ES-I3 (cell line): Measurements from ENCODE around the gene FRMD1.

Experiments
- H3K36me3 ChIP-seq: 2 replicates; pipeline ENCODE4 v1.6.1; 2013; ENCODE audit warnings: mild to moderate bottlenecking, low read length, control low read depth, moderate library complexity; ENCODE audit not compliant: insufficient read depth
- H3K4me1 ChIP-seq: 2 replicates; pipeline ENCODE4 v1.6.1; 2013; ENCODE audit warnings: mild to moderate bottlenecking, control low read depth, low read length; ENCODE audit not compliant: insufficient read depth
- H3K9ac ChIP-seq: 2 replicates; pipeline ENCODE4 v1.6.1; 2013; ENCODE audit warnings: low read depth, mild to moderate bottlenecking, low read length, moderate library complexity
- H3K9me3 ChIP-seq: 2 replicates; pipeline ENCODE4 v1.6.1; 2013; ENCODE audit warnings: mild to moderate bottlenecking, low read length, moderate library complexity; ENCODE audit not compliant: control insufficient read depth, insufficient read depth

FRMD1 gene

DNA sequence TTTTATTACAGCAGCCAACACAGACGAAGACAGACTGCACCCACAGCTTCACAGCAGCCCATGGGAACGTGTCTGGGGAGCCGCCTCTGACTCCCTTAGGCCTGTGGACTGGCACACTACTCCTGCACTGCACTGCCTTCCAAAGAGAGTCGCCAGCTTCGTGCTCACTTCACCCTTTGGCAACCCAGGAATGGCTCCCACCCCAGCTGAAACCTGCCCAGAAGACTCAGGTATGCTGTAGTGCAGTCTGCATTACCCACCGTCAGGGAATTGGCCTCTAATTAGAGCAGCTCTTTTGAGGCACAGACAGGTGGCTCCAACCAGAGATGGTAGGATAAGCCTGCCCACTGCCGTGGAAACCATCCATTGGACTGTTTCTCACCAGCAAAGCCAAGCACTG, 39.9 kb upstream of the FRMD1 start:
- no peaks in the 10 kb centered on the region for H3K36me3 ChIP-seq
- no peak overlapping the region for H3K9ac ChIP-seq
- no peaks in the 10 kb centered on the region; the same call in 1 of the 2 replicates for H3K4me1 ChIP-seq
- H3K9me3 ChIP-seq: peaks cover 3% of the 10 kb centered on the region; the same call in 1 of the 2 replicates

GRCh38 chr6:168117942-168118341, 38.9 kb upstream of the FRMD1 start:
- Histone ChIP-seq H3K4me1 (no peaks in the 10 kb centered on the region; the same call in 1 of the 2 replicates), H3K9me3 (peaks cover 3% of the 10 kb centered on the region; the same call in 1 of the 2 replicates), H3K9ac (no peak overlapping the region), H3K36me3 (no peaks in the 10 kb centered on the region)

DNA sequence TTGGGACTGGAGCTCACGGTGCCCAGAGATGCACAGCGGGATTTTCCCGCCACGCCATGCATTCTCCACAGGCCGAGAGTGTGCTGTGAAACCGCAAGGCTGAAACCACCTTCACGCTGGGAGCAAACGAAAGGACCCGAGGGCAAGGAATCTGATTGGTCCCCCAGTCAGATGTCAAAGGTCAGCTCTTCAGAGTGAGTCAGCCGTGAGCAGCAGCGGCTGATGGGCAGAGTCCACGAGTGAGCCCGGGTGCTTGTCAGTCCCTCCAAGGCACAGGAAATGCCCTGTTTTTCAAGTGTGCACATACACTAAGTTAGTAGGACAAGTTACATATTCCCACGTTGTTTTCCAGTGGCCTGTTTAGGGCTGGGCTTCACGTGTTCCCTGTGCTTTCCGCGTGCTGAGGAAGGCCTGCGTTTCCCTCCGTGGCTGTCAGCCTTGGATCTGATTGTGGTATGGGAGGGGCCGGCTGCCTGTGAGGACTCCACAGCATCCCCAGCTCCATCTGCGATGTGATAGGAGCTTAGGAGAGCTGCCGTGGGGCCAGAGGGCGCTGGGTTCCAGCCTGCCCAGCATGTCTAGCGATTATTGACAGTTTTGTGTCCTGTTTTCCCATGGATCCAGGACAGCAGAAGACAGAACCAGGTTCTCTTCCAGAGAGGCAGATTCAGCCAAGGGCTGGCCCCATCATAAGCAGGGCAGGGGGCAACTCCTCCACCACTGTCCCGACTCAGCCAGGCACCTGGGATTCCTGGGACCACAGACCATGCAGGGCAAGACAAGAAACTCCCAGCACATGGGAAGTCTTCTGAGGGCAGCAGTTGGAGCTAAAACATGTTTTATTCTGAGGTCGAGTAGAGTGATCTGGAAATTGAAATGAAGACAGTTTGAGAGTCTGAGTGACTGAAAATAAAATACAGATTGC, 38.2 kb upstream of the FRMD1 start:
- no peaks in the 10 kb centered on the region for H3K36me3 ChIP-seq
- no peaks in the 10 kb centered on the region; the same call in 1 of the 2 replicates for H3K4me1 ChIP-seq
- H3K9me3 ChIP-seq: no peaks in the 10 kb centered on the region
- no peak overlapping the region for H3K9ac ChIP-seq

DNA sequence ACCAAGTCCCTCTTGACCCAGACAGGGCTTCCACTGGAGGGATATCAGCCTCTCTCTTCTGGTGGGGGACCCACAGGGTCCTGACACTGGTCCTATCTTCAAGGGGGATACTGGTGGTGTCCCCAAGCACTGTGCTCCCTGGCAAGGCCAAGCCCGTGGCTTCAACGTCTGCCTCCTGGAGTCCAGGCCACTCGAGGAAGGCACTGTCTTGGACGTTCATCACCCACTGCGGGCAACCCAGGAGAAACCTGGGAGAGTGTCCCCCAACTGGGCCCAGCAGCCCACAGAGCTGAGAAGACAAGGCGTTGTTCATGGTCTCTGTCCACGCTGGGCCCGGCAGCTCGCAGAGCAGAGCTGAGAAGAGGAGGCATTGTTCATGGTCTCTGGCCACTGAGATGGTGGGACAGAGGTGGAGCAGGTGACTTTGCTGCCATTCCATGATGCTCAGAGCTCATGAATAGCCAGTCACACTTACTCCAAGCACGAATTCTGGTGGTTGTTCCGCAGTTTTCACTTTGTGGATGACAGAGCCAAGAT, 37.5 kb upstream of the FRMD1 start:
- Histone ChIP-seq H3K36me3 (no peaks in the 10 kb centered on the region), H3K9ac (no peak overlapping the region), H3K4me1 (no peaks in the 10 kb centered on the region; the same call in 1 of the 2 replicates), H3K9me3 (no peaks in the 10 kb centered on the region)

DNA sequence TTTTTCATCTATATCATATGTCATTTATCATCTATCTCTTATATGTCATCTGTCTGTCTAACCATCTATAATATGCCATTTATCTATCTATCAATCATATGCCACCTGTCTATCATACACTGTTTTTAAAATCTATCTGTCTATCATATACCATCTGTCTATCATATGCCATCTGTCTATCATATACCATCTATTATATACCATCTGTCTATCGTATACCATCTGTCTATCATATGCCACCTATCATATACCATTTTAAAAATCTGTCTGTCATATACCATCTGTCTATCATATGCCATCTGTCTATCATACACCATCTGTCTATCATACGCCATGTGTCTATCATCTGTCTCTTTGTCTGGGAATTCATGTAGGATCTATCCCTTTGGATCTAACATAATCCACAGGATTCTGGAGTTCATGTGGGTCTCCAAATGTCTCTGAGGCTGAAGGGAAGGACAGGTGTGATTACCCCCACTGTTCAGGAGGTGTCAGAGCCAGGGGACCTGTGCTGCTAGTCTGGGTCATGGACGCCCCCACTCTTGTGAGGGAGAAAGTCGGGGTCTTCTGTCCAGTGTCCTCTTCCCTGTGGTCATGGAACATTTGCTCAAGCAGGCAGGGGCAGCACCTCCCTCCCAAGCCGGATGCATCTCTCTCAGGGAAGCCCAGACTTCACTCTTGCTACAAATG, 36.9 kb upstream of the FRMD1 start:
- Histone ChIP-seq H3K9ac (no peak overlapping the region), H3K9me3 (no peaks in the 10 kb centered on the region), H3K36me3 (no peaks in the 10 kb centered on the region), H3K4me1 (no peaks in the 10 kb centered on the region; the same call in 1 of the 2 replicates)

GRCh38 chr6:168113226-168113625, 34.2 kb upstream of the FRMD1 start:
- Histone ChIP-seq H3K9me3 (no peaks in the 10 kb centered on the region), H3K36me3 (no peaks in the 10 kb centered on the region), H3K9ac (no peak overlapping the region), H3K4me1 (no peaks in the 10 kb centered on the region; the same call in 1 of the 2 replicates)

GRCh38 chr6:168111911-168112310, 32.9 kb upstream of the FRMD1 start:
- Histone ChIP-seq H3K9me3 (no peaks in the 10 kb centered on the region), H3K36me3 (no peaks in the 10 kb centered on the region), H3K9ac (no peak overlapping the region), H3K4me1 (no peaks in the 10 kb centered on the region)

DNA sequence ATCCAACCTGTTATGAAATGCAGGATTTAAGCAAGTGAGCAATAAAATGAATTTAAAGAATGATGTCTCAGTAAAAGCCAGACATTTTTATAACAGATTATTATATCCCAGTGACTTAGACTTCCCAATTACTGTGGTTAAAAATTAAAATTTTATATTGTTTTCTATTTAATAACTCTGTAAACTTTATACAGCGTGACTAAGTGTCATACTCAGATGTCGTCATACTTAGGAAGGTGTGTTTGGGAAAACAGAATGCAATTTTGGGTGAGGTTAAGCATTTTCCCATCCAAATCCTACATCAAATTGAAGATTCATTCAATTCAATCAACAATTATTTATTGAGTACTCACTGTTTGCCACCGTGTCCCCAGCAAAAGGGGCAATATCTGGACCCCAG, 31.4 kb upstream of the FRMD1 start:
- no peaks in the 10 kb centered on the region for H3K36me3 ChIP-seq
- H3K9ac ChIP-seq: no peak overlapping the region
- no peaks in the 10 kb centered on the region for H3K9me3 ChIP-seq

DNA sequence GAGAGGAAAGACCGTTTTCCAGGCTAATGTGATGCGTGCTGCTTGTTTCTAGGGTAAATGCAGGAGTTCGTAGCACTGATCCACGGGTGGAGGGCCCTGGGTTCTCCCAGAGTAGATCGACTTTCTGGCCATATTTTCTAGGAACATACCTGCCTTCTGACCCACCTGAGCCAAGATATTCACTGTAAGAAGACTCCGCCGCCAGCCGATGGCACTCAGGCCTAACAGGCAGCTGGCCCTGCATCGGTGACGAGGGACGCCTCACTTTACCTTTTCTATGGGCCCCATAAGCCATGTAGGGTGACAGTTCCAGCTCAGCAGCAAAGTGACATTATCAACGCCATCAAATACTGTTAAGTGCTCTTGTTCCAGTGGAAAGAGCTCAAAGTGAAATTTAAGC, 30.2 kb upstream of the FRMD1 start:
- H3K4me1 ChIP-seq: no peaks in the 10 kb centered on the region
- H3K9ac ChIP-seq: no peak overlapping the region
- H3K9me3 ChIP-seq: no peaks in the 10 kb centered on the region
- H3K36me3 ChIP-seq: no peaks in the 10 kb centered on the region

More for the DNA sequence above, 31.4 kb upstream of the FRMD1 start:
- no peaks in the 10 kb centered on the region for H3K4me1 ChIP-seq

DNA sequence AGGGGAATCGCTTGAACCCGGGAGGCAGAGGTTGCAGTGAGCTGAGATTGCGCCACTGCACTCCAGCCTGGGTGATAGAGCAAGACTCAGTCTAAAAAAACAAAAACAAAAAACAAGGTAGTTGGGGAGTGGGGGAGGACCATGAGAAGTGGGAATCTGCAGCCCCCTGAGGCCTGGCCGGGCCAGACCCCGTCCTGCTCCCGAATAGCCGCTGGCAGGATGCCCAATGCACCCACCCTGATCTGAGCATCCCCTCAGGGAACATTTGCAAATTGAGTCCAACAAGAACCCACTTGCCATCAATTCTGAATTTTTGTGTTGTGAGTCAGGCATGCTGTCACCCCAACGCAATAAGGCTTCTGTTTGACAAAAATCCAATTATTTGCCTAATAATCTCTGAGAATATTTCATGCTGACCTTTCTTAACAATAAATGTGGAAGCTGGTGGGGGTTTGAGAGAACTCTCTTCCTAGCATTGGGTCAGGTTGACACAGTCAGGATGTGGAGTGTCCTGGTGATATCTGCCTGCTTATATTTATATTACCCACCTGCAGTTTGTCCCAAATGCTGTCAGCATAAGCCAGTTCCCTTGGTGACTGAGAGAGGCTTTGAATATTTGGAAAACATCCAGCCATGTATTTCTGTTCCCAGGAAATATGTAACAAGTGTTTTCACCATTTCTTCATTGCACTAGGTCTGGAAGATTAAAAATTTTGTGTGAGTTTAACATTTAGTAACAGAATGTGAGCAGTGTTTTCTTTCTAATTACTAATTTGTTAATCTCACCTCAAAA, 28.4 kb upstream of the FRMD1 start:
- H3K9me3 ChIP-seq: no peaks in the 10 kb centered on the region

GRCh38 chr6:168106633-168107005, 27.6 kb upstream of the FRMD1 start:
- no peak overlapping the region for H3K9ac ChIP-seq
- H3K4me1 ChIP-seq: no peaks in the 10 kb centered on the region
- H3K9me3 ChIP-seq: no peaks in the 10 kb centered on the region
- no peaks in the 10 kb centered on the region for H3K36me3 ChIP-seq

More for the DNA sequence above, 28.4 kb upstream of the FRMD1 start:
- H3K36me3 ChIP-seq: no peaks in the 10 kb centered on the region
- H3K4me1 ChIP-seq: no peaks in the 10 kb centered on the region
- no peak overlapping the region for H3K9ac ChIP-seq

- H3K36me3 ChIP-seq: no peaks in the 10 kb centered on the region
- no peak overlapping the region for H3K9ac ChIP-seq
- no peaks in the 10 kb centered on the region for H3K9me3 ChIP-seq
- no peaks in the 10 kb centered on the region for H3K4me1 ChIP-seq
These were observed 27.0 kb upstream of the FRMD1 start for GRCh38 chr6:168105813-168106632.

- Histone ChIP-seq H3K4me1 (peaks cover under 1% of the 10 kb centered on the region; the same call in 1 of the 2 replicates), H3K9me3 (no peaks in the 10 kb centered on the region), H3K9ac (no peak overlapping the region), H3K36me3 (no peaks in the 10 kb centered on the region)
These were observed 25.6 kb upstream of the FRMD1 start for GRCh38 chr6:168104636-168105035.
